Testis (tissue), 2 donors: ENCODE results near the gene TCTN3.

Experiments used
- CTCF ChIP-seq, 3 experiments: fragments of 450-650 bp in 2 of 3; fragments of 200-600 bp in 1 of 3; sonication (generic) in 1 of 3; IDR thresholded peaks; one replicate each; pipeline ENCODE4 v1.5.1; 2016 to 2019; ENCODE audit warnings: antibody characterized with exemption in 3 of 3, mild to moderate bottlenecking in 2 of 3, moderate library complexity in 1 of 3
- POLR2A ChIP-seq: fragments of 450-650 bp; IDR thresholded peaks from one replicate; pipeline ENCODE4 v1.6.1; 2017; ENCODE audit warnings: antibody characterized with exemption, mild to moderate bottlenecking, moderate library complexity

- no peak for TF ChIP-seq CTCF (IDR thresholded peaks at IDR 0.05)
- no peak for TF ChIP-seq POLR2A
These were observed 48.8 kb downstream of the TCTN3 start for GRCh38 chr10:95644901-95645300.
